ENCODE results near the gene SPDYE11.
"Not testable (repeated sequence)": the region's sequence is repeated elsewhere in the genome, so short reads cannot be mapped to it uniquely, and the experiment has no call there.

The SPDYE11 gene, protein sequence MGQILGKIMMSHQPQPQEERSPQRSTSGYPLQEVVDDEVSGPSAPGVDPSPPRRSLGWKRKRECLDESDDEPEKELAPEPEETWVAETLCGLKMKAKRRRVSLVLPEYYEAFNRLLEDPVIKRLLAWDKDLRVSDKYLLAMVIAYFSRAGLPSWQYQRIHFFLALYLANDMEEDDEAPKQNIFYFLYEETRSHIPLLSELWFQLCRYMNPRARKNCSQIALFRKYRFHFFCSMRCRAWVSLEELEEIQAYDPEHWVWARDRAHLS

DNA sequence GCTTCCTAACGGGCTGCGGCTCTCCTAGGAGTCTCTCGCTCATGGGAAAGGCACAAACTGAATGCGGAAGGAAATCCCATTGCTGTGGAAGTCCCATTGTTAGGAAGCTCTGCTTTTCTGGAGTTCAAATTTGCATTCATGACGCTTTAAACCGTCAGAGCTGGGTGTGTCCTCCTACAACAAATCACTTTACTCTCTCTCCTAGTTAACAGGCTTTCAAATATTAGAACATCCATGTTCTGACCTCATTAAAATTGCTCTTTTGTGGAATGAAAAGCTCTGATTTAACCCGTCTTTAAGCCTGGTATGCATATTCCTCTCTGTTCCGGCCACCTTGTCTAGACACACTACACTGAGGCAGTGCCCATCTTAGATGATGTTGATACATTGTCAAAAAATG, at the start of gene SPDYE11:
TSS of gene SPDYE11 (minus strand) at position 101 of the 400 bp plus-strand sequence. CDS start 1,800 bp downstream, outside the sequence.
- not testable (repeated sequence) for DNase-seq

- not testable (repeated sequence) for DNase-seq
Observed at GRCh38 chr7:73085938-73086337, 28.2 kb upstream of the SPDYE11 start, which contains the start of gene SPDYE9. Gene SPDYE9, minus strand, starts transcription at chr7:73086038. Its CDS starts 1,800 bp downstream, at chr7:73084238.

DNA sequence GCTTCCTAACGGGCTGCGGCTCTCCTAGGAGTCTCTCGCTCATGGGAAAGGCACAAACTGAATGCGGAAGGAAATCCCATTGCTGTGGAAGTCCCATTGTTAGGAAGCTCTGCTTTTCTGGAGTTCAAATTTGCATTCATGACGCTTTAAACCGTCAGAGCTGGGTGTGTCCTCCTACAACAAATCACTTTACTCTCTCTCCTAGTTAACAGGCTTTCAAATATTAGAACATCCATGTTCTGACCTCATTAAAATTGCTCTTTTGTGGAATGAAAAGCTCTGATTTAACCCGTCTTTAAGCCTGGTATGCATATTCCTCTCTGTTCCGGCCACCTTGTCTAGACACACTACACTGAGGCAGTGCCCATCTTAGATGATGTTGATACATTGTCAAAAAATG, 28.0 kb downstream of the SPDYE11 start, which contains the start of gene SPDYE8:
TSS of gene SPDYE8 (minus strand) at position 101 of the 400 bp plus-strand sequence. CDS start 1,800 bp downstream, outside the sequence.
- DNase-seq, result not testable (repeated sequence)

DNA sequence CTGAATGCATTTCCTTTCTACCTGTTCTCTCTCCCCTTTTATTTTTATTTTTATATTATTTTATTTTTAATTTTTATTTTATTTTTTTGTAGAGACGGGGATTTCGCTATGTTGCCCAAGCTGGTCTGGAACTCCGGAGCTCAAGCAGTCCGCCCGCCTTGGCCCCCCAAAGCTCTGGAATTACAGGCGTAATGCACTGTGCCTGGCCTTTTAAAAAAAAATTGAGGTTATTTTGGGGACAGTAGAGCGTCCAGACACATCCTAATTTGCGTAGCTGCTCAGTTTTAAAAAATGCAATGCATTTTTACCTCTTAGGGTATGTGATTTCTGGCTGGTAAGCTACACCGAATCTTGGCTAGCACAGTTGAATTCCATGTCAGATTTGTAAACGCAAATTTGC, 51.2 kb downstream of the SPDYE11 start:
- DNase-seq, result not testable (repeated sequence)

GRCh38 chr7:73005693-73006447, 51.8 kb downstream of the SPDYE11 start:
- DNase-seq, result peak; percentile 79

DNA sequence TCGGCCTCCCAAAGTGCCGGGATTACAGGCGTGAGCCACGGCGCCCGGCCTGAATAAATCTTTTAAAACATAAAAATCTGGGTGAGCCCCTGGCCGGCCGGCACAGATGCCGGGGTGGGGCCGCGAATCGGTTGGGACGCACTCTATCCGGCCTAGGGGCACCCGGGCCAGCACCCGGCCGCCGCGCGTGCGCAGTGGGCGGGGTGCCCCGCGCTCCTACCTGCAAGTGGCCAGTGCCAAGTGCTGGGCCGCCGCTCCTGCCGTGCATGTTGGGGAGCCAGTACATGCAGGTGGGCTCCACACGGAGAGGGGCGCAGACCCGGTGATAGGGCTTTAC, 52.4 kb downstream of the SPDYE11 start:
- not testable (repeated sequence) for DNase-seq

- not testable (repeated sequence) for DNase-seq
Observed at GRCh38 chr7:72997887-72998468, 59.7 kb downstream of the SPDYE11 start.
